NCI-H128 (cell line): ENCODE data around the gene IFIH1.

ENCODE experiments used
- DNase-seq: peaks from one replicate; lab custom pipeline; 2025; ENCODE audit not compliant: unreplicated experiment; lab: John Stamatoyannopoulos, UW

The IFIH1 gene

GRCh38 chr2:162312853-162313252 is 5.6 kb downstream of the IFIH1 start:
- DNase-seq = no peak

GRCh38 chr2:162308747-162309503 is 9.6 kb downstream of the IFIH1 start:
- no peak for DNase-seq

GRCh38 chr2:162305901-162306300 is 12.6 kb downstream of the IFIH1 start:
- no peak for DNase-seq

- no peak for DNase-seq
Observed at GRCh38 chr2:162301877-162302276, 16.6 kb downstream of the IFIH1 start.

GRCh38 chr2:162301151-162301804 is 17.2 kb downstream of the IFIH1 start:
- no peak for DNase-seq

- no peak for DNase-seq
Observed at GRCh38 chr2:162300266-162300665, 18.2 kb downstream of the IFIH1 start.

- no peak for DNase-seq
Observed at GRCh38 chr2:162298669-162299335, 19.7 kb downstream of the IFIH1 start.

GRCh38 chr2:162297925-162298552 is 20.4 kb downstream of the IFIH1 start:
- DNase-seq = peak; percentile 36

GRCh38 chr2:162295009-162295408 is 23.5 kb downstream of the IFIH1 start:
- no peak for DNase-seq

- no peak for DNase-seq
Observed at GRCh38 chr2:162293122-162293786, 25.2 kb downstream of the IFIH1 start.

GRCh38 chr2:162291748-162292147 is 26.7 kb downstream of the IFIH1 start:
- DNase-seq = no peak

GRCh38 chr2:162282765-162283425 is 35.6 kb downstream of the IFIH1 start:
- no peak for DNase-seq

GRCh38 chr2:162280654-162281053 is 37.8 kb downstream of the IFIH1 start:
- DNase-seq = no peak

- no peak for DNase-seq
Observed at GRCh38 chr2:162277381-162277780, 41.1 kb downstream of the IFIH1 start.

- DNase-seq = no peak
Observed at GRCh38 chr2:162267996-162268395, 50.5 kb downstream of the IFIH1 start.

GRCh38 chr2:162267496-162267895 is 51.0 kb downstream of the IFIH1 start:
- no peak for DNase-seq

- DNase-seq = no peak
Observed at GRCh38 chr2:162266460-162266760, 52.1 kb downstream of the IFIH1 start.

GRCh38 chr2:162265666-162266459 is 52.6 kb downstream of the IFIH1 start:
- DNase-seq = no peak

- DNase-seq = no peak
Observed at GRCh38 chr2:162261032-162261945, 57.2 kb downstream of the IFIH1 start.
